ENCODE measurements around the gene MAP2K3. TPM values are rescaled to one million over a fixed set of nuclear protein-coding genes. Genes with fewer than 3 reads are reported as not detected.
A peak's percentile ranks its signal among the peaks of the same experiment; 100 is the strongest.

The MAP2K3 gene
- total RNA-seq, 2 experiments from 2014 or later = 27.8 to 71.5 TPM

DNA sequence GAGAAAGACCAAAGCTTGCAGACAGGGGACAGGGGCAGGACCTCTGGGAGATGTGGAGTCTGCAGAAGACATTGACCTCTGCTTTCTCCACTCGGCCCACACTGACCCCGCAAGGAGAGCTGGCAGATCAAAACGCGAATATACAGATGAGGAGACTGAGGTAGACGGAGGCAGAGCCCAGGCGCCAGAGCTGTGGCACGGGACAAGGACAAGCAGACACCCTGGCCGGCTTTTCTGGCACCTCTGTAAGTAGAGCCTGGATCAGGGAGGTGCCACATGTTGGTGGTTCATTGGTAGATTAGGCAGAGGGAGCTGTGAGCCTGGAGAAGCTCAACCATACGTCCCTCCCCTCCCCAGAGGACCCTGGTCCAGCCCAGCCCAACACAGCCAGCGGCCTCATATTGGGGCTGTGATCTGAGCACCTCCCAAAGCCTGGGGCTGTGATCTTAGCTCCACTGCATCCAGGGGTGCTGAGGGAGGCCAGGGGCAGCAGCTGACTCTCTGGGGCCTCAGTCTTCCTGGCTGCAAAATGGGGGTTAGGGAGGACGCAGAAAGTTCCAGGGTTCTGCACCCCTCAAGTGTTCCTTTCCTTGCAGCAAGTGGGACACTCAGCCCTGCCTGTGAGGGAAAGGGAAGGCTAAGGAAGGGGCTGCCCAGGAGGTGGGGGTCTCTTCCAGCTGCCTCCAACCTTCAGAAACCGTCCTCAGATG is 35.3 kb upstream of the MAP2K3 start:
- Histone ChIP-seq H4K20me1 (ENCODE audit: insufficient read depth, low read length) (no peaks in the 10 kb centered on the region), H3K9me2 (ENCODE audit: insufficient read depth, low read length) (no peaks in the 10 kb centered on the region), H3K9me3 (ENCODE audit: low read length) (no peaks in the 10 kb centered on the region), H3K36me3 (ENCODE audit: insufficient read depth, low read length) (no peaks in the 10 kb centered on the region), H3K79me2 (ENCODE audit: insufficient read depth, low read depth, low read length) (no peaks in the 10 kb centered on the region), H3K27ac (ENCODE audit: low read depth, low read length, poor library complexity, severe bottlenecking) (no peak overlapping the region), H3K4me1 (ENCODE audit: insufficient read depth, low read length, poor library complexity, severe bottlenecking) (peaks cover 27% of the 10 kb centered on the region), H2AFZ (ENCODE audit: low read length) (no peak overlapping the region), H3K4me2 (ENCODE audit: low read length) (no peak overlapping the region), H3K4me3 (ENCODE audit: low read depth, low read length, poor library complexity, severe bottlenecking) (no peak overlapping the region)
- TF ChIP-seq EZH2phosphoT487 (IDR thresholded peaks at IDR 0.05; ENCODE audit: borderline replicate concordance, low read depth, low read length) = no peak
- TF ChIP-seq CTCF (conservative IDR thresholded peaks at IDR 0.05; ENCODE audit: low read length) = no peak
- POLR2A ChIA-PET = interaction anchor here (0.6 kb wide), 1 partner anchor 214 kb away, joined by 5 read pairs; no protein-coding TSS in a partner anchor
- no TSS peak for BruUV-seq (replicated peaks)
- CTCF ChIA-PET (ENCODE audit: unreplicated experiment) = no interaction called here
- DNase-seq (ENCODE audit: low spot score) = no peak
- intact Hi-C loops (cut with micrococcal nuclease; ENCODE audit: unreplicated experiment) = no loop called here

GRCh38 chr17:21249920-21250703 is 34.4 kb upstream of the MAP2K3 start:
- Histone ChIP-seq H3K4me2 (ENCODE audit: low read length) (no peak overlapping the region), H2AFZ (ENCODE audit: low read length) (no peak overlapping the region), H3K9me3 (ENCODE audit: low read length) (no peaks in the 10 kb centered on the region), H3K36me3 (ENCODE audit: insufficient read depth, low read length) (no peaks in the 10 kb centered on the region), H3K79me2 (ENCODE audit: insufficient read depth, low read depth, low read length) (no peaks in the 10 kb centered on the region), H3K4me1 (ENCODE audit: insufficient read depth, low read length, poor library complexity, severe bottlenecking) (peaks cover 26% of the 10 kb centered on the region), H4K20me1 (ENCODE audit: insufficient read depth, low read length) (no peaks in the 10 kb centered on the region), H3K4me3 (ENCODE audit: low read depth, low read length, poor library complexity, severe bottlenecking) (no peak overlapping the region), H3K27ac (ENCODE audit: low read depth, low read length, poor library complexity, severe bottlenecking) (no peak overlapping the region), H3K9me2 (ENCODE audit: insufficient read depth, low read length) (no peaks in the 10 kb centered on the region)
- intact Hi-C loops (cut with micrococcal nuclease; ENCODE audit: unreplicated experiment) = no loop called here
- CTCF ChIA-PET (ENCODE audit: unreplicated experiment) = no interaction called here
- TF ChIP-seq EZH2phosphoT487 (IDR thresholded peaks at IDR 0.05; ENCODE audit: borderline replicate concordance, low read depth, low read length) (no peak), CTCF (conservative IDR thresholded peaks at IDR 0.05; ENCODE audit: low read length) (0 out of 2 replicates have a peak, but pooled peaks have one; percentile 37)
- POLR2A ChIA-PET = interaction anchor here (0.6 kb wide), 1 partner anchor 215 kb away, joined by 5 read pairs; no protein-coding TSS in a partner anchor
- BruUV-seq (replicated peaks) = no TSS peak
- peak; percentile 31 for DNase-seq (ENCODE audit: low spot score)

GRCh38 chr17:21250854-21251253 is 33.7 kb upstream of the MAP2K3 start:
- H3K4me1 ChIP-seq (ENCODE audit: insufficient read depth, low read length, poor library complexity, severe bottlenecking) = peaks cover 18% of the 10 kb centered on the region
- no peak for DNase-seq (ENCODE audit: low spot score)
- no peaks in the 10 kb centered on the region for H3K79me2 ChIP-seq (ENCODE audit: insufficient read depth, low read depth, low read length)
- H3K36me3 ChIP-seq (ENCODE audit: insufficient read depth, low read length) = no peaks in the 10 kb centered on the region
- intact Hi-C loops (cut with micrococcal nuclease; ENCODE audit: unreplicated experiment) = no loop called here
- no TSS peak for BruUV-seq (replicated peaks)
- ChIA-PET CTCF (ENCODE audit: unreplicated experiment) (no interaction called here), POLR2A (no interaction called here)
- no peaks in the 10 kb centered on the region for H4K20me1 ChIP-seq (ENCODE audit: insufficient read depth, low read length)
- H3K4me2 ChIP-seq (ENCODE audit: low read length) = no peak overlapping the region
- no peak overlapping the region for H3K4me3 ChIP-seq (ENCODE audit: low read depth, low read length, poor library complexity, severe bottlenecking)
- no peak overlapping the region for H3K27ac ChIP-seq (ENCODE audit: low read depth, low read length, poor library complexity, severe bottlenecking)
- no peaks in the 10 kb centered on the region for H3K9me2 ChIP-seq (ENCODE audit: insufficient read depth, low read length)
- no peak for TF ChIP-seq CTCF (conservative IDR thresholded peaks at IDR 0.05; ENCODE audit: low read length)
- TF ChIP-seq EZH2phosphoT487 (IDR thresholded peaks at IDR 0.05; ENCODE audit: borderline replicate concordance, low read depth, low read length) = no peak
- no peak overlapping the region for H2AFZ ChIP-seq (ENCODE audit: low read length)
- H3K9me3 ChIP-seq (ENCODE audit: low read length) = no peaks in the 10 kb centered on the region
